GM18861 (cell line): ENCODE measurements around the gene LMO7.
"Not testable (repeated sequence)": the region's sequence is repeated elsewhere in the genome, so short reads cannot be mapped to it uniquely, and the experiment has no call there.

Source experiments
- ATAC-seq: cut with Tn5 transposase; IDR thresholded peaks from one replicate; pipeline ENCODE4 v1.9.1; 2021; ENCODE audit not compliant: unreplicated experiment

The LMO7 gene

DNA sequence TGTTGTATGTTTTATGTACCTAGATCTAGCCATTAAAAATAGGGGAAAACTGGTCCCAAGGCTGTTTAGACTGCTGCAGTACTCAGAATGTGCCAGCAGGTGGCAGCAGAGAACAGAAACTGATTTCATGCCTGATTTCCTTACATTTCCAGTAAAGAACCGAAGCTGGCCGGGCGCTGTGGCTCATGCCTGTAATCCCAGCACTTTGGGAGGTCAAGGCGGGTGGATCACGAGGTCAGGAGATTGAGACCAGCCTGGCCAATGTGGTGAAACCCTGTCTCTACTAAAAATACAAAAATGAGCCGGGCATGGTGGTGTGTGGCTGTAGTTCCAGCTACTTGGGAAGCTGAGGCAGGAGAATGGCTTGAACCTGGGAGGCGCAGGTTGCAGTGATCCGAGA is 59.8 kb downstream of the LMO7 start:
- peak; percentile 71 for ATAC-seq

DNA sequence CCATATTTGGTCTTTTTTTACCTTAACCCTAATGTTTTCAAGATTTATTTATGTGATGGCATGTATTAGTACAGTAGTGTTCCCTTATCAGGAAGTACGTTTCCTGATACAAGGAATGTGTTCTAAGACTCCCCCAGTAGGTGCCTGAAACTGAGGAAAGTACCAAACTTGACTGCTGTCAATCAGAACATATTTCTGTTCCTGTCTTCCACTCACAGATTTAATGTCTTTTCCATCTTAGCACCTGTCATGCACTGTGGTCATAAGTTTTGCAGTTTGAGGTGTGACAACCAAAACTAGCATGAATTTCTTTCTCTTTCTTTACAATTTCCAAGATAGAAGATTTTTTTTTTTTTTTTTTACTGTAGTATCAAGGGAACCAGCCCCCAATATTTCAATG is 62.9 kb downstream of the LMO7 start:
- ATAC-seq = no peak

DNA sequence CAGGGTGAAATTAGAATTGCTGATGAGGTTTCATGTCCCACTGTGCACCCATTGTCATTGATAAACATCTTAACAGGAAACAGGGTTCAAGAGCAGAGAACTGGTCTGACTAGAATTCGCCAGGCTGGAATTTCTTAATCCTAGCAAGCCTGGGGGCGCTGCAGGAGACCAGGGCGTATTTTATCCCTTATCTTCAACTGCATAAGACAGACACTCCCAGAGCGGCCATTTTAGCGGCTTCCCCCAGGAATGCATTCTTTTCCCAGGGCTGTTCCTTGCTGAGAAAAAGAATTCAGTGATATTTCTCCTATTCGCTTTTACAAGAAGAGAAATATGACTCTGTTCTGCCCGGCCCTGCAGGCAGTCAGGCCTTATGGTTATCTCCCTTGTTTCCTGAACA is 63.6 kb downstream of the LMO7 start:
- not testable (repeated sequence) for ATAC-seq

GRCh38 chr13:75700552-75700951 is 64.4 kb downstream of the LMO7 start:
- no peak for ATAC-seq

GRCh38 chr13:75702476-75702875 is 66.3 kb downstream of the LMO7 start:
- no peak for ATAC-seq

DNA sequence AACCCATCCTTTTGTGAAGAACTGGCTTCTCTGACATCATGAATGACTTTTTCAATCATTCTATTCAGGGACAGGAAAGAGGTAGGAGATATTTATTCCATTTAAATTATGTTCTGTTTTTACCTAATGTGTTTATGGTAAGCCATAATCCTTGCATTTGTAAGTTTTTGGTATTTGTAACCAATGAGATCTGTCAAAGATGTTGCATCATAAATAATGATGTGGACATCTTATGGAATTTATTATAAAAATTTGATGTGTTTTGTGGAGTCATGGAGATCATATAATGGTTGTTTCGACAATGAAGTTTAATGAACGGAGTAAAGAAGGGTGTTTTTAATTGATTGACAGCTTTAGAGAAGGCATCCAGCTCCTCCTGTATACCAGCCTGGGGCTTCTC is 67.6 kb downstream of the LMO7 start:
- ATAC-seq = no peak

GRCh38 chr13:75704194-75704926 is 68.2 kb downstream of the LMO7 start:
- ATAC-seq = no peak

DNA sequence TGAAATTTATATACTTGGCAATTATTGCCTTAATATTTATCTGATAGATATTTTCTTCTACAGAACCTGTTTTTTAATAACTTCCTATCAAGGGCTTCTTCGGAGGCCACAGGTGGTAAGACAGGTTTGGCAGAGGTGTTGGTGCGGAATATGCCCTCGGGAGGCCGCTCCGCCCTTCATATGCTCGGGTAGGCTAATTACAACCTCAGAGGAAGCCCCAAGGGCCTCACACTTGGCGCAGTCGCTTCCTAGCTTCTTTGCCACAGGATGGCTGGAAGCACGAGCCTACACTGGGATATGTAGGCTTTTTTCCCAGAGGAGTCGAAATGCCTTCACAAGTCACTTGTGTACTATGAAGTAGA is 68.8 kb downstream of the LMO7 start:
- ATAC-seq = no peak

DNA sequence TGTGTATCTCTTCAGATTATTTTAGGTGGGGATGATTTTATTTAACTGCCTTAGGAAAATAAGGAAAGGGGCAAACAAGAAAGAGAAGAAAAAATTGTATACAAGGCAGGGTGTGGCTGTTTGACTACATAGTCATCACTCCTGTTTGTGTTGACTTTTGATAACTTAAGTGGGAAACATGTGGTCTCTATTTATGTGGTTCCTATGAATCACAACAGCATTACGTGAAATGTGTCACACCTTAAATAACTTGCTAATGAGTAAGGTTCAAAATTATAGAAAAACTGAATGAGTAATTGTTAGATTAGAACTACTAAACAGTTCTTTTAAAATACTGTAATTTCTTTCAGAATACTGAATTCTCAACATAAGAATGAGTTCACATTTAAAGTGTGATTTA is 69.3 kb downstream of the LMO7 start:
- no peak for ATAC-seq

GRCh38 chr13:75705908-75706307 is 69.8 kb downstream of the LMO7 start:
- ATAC-seq = no peak

DNA sequence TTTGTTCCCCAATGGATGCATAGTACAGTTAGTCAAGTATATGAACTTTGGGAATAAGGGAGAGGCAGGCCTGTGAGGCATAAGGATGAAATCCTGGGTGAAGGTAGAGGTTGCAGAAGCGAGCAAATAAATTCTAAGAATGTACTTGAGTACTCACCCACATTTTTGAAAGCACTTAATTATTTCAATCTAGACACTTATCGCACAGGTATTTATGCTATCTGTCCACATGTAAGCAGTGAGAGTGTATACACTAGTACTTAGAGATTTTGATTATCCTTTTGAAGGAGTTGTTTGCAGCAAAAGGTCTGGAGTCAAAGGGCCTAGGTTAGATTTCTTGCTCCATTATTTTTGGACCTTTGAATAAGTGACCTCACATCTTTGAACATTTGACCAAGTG is 77.7 kb downstream of the LMO7 start:
- ATAC-seq = no peak

DNA sequence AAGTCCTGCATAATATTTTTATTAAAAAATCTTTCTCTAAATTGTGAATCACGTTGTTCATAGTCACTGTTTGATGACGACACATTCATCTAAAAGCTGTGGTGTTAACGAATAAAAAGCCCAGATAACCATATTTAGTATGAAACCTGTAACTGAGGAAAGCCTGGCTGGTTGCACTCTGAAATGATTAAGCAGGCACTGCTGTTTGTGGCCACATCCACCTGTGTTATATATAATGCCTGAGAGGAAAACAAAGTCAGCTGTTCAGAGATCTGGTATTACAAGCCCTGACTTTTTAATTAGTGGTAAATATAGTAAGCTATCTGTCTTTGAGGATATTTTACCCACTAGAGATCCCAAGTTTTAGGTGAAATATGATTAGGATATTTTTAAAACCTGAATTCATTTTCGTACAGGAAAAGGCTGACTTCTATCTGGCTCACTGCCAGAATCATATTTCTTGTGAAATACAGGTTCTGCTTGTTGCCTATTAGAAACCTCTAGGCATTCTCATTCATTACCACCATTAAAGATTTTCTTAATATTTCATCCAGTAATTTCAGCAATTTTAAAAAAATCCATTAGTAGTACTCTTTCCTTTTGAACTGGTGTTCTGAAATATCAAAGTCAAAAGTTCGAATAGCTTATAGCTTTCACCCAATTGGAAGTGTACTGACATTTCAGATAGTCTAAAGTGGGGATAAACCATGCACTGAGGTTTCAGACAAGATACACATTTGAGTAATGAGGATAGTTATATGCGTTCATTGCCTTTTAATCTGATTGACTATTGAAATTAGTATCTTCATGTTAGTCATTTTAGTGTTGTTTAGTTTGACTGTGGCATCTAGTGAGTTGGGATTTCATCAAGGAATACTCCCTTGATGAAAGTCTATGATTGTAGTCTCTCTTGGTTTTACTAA is 79.7 kb downstream of the LMO7 start:
- ATAC-seq = no peak

DNA sequence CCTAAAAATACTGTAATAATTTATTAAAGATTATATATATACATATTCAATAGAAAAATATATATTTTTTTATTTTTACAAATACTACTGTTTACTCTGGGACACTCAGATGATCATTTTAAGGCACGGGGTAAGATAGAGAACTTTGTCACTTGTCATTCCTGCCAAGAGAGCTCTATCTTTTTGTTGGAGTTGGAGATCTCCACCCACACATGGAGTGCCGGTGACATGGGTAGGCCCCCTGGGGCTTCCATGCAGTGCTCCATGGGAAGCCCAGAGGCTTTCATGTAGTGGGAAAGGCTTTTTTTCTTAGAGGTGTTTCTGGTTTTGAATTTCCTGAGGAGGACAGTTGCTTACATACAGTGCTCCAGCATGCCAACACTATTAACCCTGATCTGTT is 81.4 kb downstream of the LMO7 start:
- no peak for ATAC-seq

GRCh38 chr13:75721307-75721706 is 85.2 kb downstream of the LMO7 start:
- no peak for ATAC-seq

- no peak for ATAC-seq
Measured at GRCh38 chr13:75723901-75724300, 87.8 kb downstream of the LMO7 start.

DNA sequence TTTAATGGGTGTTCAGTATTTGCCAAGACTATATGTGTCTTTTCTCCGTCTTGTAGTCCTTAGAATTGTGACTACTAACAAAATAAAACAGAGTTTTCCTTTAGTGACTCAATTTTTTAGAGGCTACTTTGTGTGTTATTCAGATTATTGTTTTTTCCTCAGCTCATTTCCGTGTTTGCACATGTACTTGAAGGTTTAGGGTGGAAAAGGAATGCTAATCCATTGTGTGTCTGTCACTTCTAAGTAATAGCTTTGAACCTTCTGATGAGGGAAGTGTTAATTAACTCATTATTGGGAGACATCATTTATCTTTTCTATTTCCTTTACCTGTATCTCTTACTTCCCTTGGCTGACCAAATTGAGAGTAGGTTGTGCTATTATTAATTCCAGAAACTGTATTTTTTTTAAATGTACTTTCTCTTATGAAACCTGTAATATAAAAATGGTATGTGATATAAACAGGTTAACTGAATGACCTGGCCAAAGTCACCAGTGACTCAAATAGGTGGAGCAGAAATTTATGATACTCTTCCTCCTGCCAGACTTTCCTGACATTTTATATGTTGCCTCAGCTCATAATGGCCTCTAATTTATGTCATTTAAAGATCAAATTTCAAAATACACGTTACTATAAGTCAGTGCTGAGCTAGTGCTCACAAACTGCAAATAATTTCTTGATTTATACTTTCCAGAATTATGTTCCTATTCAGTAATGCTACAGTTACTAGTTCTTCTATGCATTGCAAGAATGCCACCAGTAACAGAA is 88.8 kb downstream of the LMO7 start:
- ATAC-seq = no peak

DNA sequence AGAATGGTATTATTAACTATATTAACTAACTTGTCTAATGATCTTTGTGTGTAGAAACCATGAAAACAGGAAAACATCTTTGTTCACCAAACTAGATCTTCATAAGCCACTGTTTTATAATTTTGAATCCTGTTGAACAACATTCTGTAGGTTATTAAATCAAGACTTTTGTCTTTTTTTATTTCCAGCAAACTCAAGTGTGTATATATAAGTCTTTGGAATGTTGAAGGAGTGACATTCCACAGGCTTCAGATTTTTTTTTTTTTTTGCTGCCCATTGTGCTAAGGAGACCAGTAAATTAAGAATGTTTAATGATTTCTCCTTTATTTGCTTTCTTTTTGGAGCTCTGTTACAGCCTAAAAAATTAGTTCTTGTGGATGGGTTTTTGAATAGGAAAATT is 89.6 kb downstream of the LMO7 start:
- no peak for ATAC-seq

- ATAC-seq = no peak
Measured at GRCh38 chr13:75726306-75726705, 90.2 kb downstream of the LMO7 start.

GRCh38 chr13:75733113-75733512 is 97.0 kb downstream of the LMO7 start:
- ATAC-seq = not testable (repeated sequence)

DNA sequence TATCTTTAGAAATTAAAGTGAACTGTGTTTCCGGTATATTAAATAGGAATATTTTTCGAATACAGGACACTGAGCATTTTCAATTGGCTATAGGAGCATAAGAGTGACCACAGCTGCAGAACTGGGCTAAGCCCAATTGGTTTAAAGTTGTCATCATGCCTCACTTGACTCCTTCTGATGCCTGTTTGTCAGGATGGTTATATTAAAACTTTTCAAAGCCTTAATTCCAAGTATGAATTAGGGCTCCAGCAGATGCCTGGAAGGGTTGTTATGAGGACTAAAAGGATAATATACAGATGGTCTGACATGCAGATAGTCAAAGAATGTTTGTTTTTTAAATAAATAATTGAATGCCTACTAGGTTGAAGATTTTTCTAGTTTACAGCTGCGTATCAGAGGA is 100.0 kb downstream of the LMO7 start:
- no peak for ATAC-seq

GRCh38 chr13:75738841-75739240 is 102.7 kb downstream of the LMO7 start:
- no peak for ATAC-seq
